Cardiac muscle cell (in vitro differentiated cells and primary cell): ENCODE results near the gene XPNPEP1. TPM values are rescaled to one million over a fixed set of nuclear protein-coding genes. Genes with fewer than 3 reads are reported as not detected.

ENCODE experiments used
- DNase-seq, 2 donors: peaks; one replicate each; pipeline versions ENCODE4 v3.0.0 to v3.0.0-alpha.2; 2010 to 2017; ENCODE audit warnings: low read depth in 1 of 2, low spot score in 1 of 2
- H3K27ac ChIP-seq: fragments of 200-600 bp; sonication (generic); 2 replicates; pipeline ENCODE4 v1.5.1; 2016
- H3K27me3 ChIP-seq: fragments of 200-600 bp; sonication (generic); 2 replicates; pipeline ENCODE4 v1.6.0; 2016; ENCODE audit warnings: control low read depth
- H3K36me3 ChIP-seq: fragments of 200-600 bp; sonication (generic); 2 replicates; pipeline ENCODE4 v1.5.1; 2016; ENCODE audit warnings: control low read depth
- H3K4me1 ChIP-seq: fragments of 200-600 bp; sonication (generic); 2 replicates; pipeline ENCODE4 v1.8.1; 2017; ENCODE audit warnings: low read depth, mild to moderate bottlenecking, mixed run types
- H3K4me3 ChIP-seq: fragments of 200-600 bp; sonication (generic); 2 replicates; pipeline ENCODE4 v1.5.1; 2016; ENCODE audit warnings: mild to moderate bottlenecking
- H3K9me3 ChIP-seq: fragments of 200-600 bp; sonication (generic); 2 replicates; pipeline ENCODE4 v1.5.1; 2017; ENCODE audit warnings: low read depth, mild to moderate bottlenecking, control low read depth
- CTCF ChIP-seq: IDR thresholded peaks from 2 replicates; pipeline ENCODE4 v1.5.1; 2012; ENCODE audit warnings: low read depth, mild to moderate bottlenecking, low read length
- polyA plus RNA-seq: library from polyadenylated mRNA; unstranded; fragments of >200 nt; fragmentation: Nextera tagmentation; extraction: Ambion mirVana; gene quantifications from 2 replicates; pipeline ENCODE4 v1.2.1, GENCODE V29; 2016
- total RNA-seq: library from RNA; depleted of rRNA; stranded (reverse); fragments of >200 nt; gene quantifications from 2 replicates; pipeline ENCODE4 v1.2.3, GENCODE V29; 2016

XPNPEP1 gene
- total and polyA plus RNA-seq, 2 experiments from 2014 or later, result 68.1 to 114 TPM

GRCh38 chr10:109820620-109821405, 102.5 kb downstream of the XPNPEP1 start:
- no peak for DNase-seq
- no peak overlapping the region for H3K27ac ChIP-seq
- H3K9me3 ChIP-seq, result no peaks in the 10 kb centered on the region
- H3K4me1 ChIP-seq, result no peaks in the 10 kb centered on the region
- H3K36me3 ChIP-seq, result no peaks in the 10 kb centered on the region
- TF ChIP-seq CTCF, result no peak
- H3K27me3 ChIP-seq, result no peaks in the 10 kb centered on the region
- no peak overlapping the region for H3K4me3 ChIP-seq

GRCh38 chr10:109819807-109820206, 103.5 kb downstream of the XPNPEP1 start:
- no peaks in the 10 kb centered on the region for H3K9me3 ChIP-seq
- no peak for DNase-seq
- no peak overlapping the region for H3K4me3 ChIP-seq
- no peak for TF ChIP-seq CTCF
- no peaks in the 10 kb centered on the region for H3K36me3 ChIP-seq
- no peak overlapping the region for H3K27ac ChIP-seq
- H3K4me1 ChIP-seq, result no peaks in the 10 kb centered on the region
- H3K27me3 ChIP-seq, result no peaks in the 10 kb centered on the region

Other genes starting within 250 kb of the XPNPEP1 start
- 114 and 168 TPM in 2 replicates for gene ADD3, start 84.5 kb upstream of the XPNPEP1 start, total RNA-seq
- gene ADD3, start 84.5 kb upstream of the XPNPEP1 start, polyA plus RNA-seq, result 96.9 and 164 TPM in 2 replicates